Measurements from ENCODE around the gene GUCA1A. TPM values are rescaled to one million over a fixed set of nuclear protein-coding genes. Genes with fewer than 3 reads are reported as not detected.

GUCA1A gene
- total and polyA plus RNA-seq, 2 of the 4 experiments (the other 2 are of a cell fraction) = 0.18 to 0.32 TPM

DNA sequence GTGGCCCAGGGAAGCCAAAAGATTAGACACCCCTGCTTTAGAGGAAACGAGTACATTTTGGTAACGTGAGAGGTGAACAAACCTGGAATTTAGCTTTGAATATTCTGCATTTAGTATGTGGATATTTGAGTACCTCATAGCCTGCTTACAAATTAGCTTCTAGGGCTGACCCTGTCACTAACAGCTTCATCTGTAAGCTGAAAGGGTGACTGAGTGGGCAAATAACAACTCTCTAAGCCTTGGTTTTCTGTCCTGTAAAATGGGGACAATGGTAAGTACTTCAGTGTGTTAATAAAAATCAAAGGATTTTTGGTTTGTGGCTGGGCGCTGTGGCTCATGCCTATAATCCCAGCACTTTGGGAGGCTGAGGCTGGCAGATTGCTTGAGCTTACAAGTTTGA lies 30.0 kb downstream of the GUCA1A start:
- TF ChIP-seq SMC3 (IDR thresholded peaks at IDR 0.05; ENCODE audit: low read depth, low read length) (no peak), MAZ (IDR thresholded peaks at IDR 0.05; ENCODE audit: borderline replicate concordance, low read depth, low read length) (no peak), BHLHE40 (IDR thresholded peaks at IDR 0.05; ENCODE audit: low read depth, low read length) (no peak), RCOR1 (IDR thresholded peaks at IDR 0.05; ENCODE audit: insufficient replicate concordance, low read length) (no peak), NFE2L2 (IDR thresholded peaks at IDR 0.05; ENCODE audit: low read depth, low read length) (no peak), POLR2A (IDR thresholded peaks at IDR 0.05; ENCODE audit: low read depth, low read length) (no peak), MAFK (IDR thresholded peaks at IDR 0.05; ENCODE audit: low read depth, low read length) (no peak)
- TF ChIP-seq, protein P1, sequence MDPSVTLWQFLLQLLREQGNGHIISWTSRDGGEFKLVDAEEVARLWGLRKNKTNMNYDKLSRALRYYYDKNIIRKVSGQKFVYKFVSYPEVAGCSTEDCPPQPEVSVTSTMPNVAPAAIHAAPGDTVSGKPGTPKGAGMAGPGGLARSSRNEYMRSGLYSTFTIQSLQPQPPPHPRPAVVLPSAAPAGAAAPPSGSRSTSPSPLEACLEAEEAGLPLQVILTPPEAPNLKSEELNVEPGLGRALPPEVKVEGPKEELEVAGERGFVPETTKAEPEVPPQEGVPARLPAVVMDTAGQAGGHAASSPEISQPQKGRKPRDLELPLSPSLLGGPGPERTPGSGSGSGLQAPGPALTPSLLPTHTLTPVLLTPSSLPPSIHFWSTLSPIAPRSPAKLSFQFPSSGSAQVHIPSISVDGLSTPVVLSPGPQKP (IDR thresholded peaks at IDR 0.05; ENCODE audit: borderline replicate concordance, low read depth, low read length) = no peak
- TF ChIP-seq, protein P2, sequence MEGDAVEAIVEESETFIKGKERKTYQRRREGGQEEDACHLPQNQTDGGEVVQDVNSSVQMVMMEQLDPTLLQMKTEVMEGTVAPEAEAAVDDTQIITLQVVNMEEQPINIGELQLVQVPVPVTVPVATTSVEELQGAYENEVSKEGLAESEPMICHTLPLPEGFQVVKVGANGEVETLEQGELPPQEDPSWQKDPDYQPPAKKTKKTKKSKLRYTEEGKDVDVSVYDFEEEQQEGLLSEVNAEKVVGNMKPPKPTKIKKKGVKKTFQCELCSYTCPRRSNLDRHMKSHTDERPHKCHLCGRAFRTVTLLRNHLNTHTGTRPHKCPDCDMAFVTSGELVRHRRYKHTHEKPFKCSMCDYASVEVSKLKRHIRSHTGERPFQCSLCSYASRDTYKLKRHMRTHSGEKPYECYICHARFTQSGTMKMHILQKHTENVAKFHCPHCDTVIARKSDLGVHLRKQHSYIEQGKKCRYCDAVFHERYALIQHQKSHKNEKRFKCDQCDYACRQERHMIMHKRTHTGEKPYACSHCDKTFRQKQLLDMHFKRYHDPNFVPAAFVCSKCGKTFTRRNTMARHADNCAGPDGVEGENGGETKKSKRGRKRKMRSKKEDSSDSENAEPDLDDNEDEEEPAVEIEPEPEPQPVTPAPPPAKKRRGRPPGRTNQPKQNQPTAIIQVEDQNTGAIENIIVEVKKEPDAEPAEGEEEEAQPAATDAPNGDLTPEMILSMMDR (conservative IDR thresholded peaks at IDR 0.05; ENCODE audit: low read depth, low read length) = no peak
- TF ChIP-seq, protein P3, sequence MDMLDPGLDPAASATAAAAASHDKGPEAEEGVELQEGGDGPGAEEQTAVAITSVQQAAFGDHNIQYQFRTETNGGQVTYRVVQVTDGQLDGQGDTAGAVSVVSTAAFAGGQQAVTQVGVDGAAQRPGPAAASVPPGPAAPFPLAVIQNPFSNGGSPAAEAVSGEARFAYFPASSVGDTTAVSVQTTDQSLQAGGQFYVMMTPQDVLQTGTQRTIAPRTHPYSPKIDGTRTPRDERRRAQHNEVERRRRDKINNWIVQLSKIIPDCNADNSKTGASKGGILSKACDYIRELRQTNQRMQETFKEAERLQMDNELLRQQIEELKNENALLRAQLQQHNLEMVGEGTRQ (IDR thresholded peaks at IDR 0.05; ENCODE audit: low read depth, low read length) = no peak

More for the DNA sequence above, 30.0 kb downstream of the GUCA1A start:
- dilution Hi-C loops (cut with HindIII; ENCODE audit: low sequenced_read_pairs, unreplicated experiment) = no loop called here
- BruUV-seq (replicated peaks) = no TSS peak
- Histone ChIP-seq H4K8ac (ENCODE audit: low read depth in 2 of 2, low read length in 2 of 2) (no peak overlapping the region), H3K14ac (replicated peaks; ENCODE audit: low read depth, low read length) (no peak overlapping the region), H2BK15ac (ENCODE audit: low read depth, low read length) (no peak overlapping the region), H3K9me1 (ENCODE audit: insufficient read depth, low read length) (peaks cover 10% of the 10 kb centered on the region), H3K27ac (ENCODE audit: insufficient read depth, low read length) (no peak overlapping the region), H3K4me3 (ENCODE audit: insufficient read depth, low read depth, low read length) (no peak overlapping the region), H2BK20ac (ENCODE audit: low read depth, low read length) (peak overlapping the region; percentile 25; the same call in 1 of the 2 replicates), H3K9me3 (ENCODE audit: control insufficient read depth, insufficient read depth, low read length) (no peaks in the 10 kb centered on the region), H3K9ac (ENCODE audit: low read depth, low read length) (no peak overlapping the region), H3K18ac (ENCODE audit: low read depth, low read length) (no peak overlapping the region), H3K23ac (ENCODE audit: low read depth, low read length) (no peak overlapping the region), H3K79me1 (ENCODE audit: low read depth in 1 of 2, low read length in 2 of 2) (peaks cover 0 to 17% of the 10 kb centered on the region in 2 experiments; a peak in 3 of 4 replicates), H4K91ac (ENCODE audit: insufficient read depth, low read depth, low read length) (no peak overlapping the region), H3K56ac (ENCODE audit: extremely low read depth, insufficient read depth, low read length) (no peak overlapping the region), H3K4me2 (ENCODE audit: low read depth, low read length) (no peak overlapping the region), H2AK5ac (ENCODE audit: low read depth, low read length) (no peak overlapping the region; the same call in 1 of the 2 replicates), H3K27me3 (ENCODE audit: control insufficient read depth, insufficient read depth, low read length) (no peaks in the 10 kb centered on the region), H2BK5ac (ENCODE audit: low read depth, low read length, poor library complexity, severe bottlenecking) (no peak overlapping the region), H2AK9ac (replicated peaks; ENCODE audit: low read depth, low read length, poor library complexity) (no peak overlapping the region), H3K36me3 (ENCODE audit: control insufficient read depth, insufficient read depth, low read length) (peaks cover 12% of the 10 kb centered on the region), H2AFZ (replicated peaks; ENCODE audit: low read length, poor library complexity) (no peak overlapping the region), H4K20me1 (ENCODE audit: insufficient read depth, low read length) (no peaks in the 10 kb centered on the region; the same call in 1 of the 2 replicates), H4K5ac (ENCODE audit: low read depth, low read length) (no peak overlapping the region), H3K4me1 (ENCODE audit: control insufficient read depth, insufficient read depth, low read length) (peaks cover 17% of the 10 kb centered on the region), H2BK120ac (ENCODE audit: low read depth, low read length) (no peak overlapping the region), H3K4ac (ENCODE audit: low read depth, low read length) (no peak overlapping the region)
- ChIA-PET CTCF (interaction anchor here (0.6 to 2.0 kb wide), 3 partner anchors 12 to 66 kb away, joined by 3 to 5 read pairs (median 3); no protein-coding TSS in a partner anchor), POLR2A (ENCODE audit: unreplicated experiment) (no interaction called here)
- ATAC-seq (ENCODE audit: low read depth) (no peak), DNase-seq (no peak)
- no CpG with 5 or more reads among the region's 3 CpGs for WGBS, 2 experiments (ENCODE audit: extremely low coverage in 2 of 2, insufficient read length in 1 of 2)
- in situ Hi-C loops (cut with MboI; ENCODE audit: low sequenced_read_pairs) = no loop called here
- intact Hi-C loops (cut with micrococcal nuclease) = no loop called here

All from IMR-90 (cell line).